CD4-positive, alpha-beta T cell treated with Interleukin-15 for 4 hours (primary cell): Measurements from ENCODE around the gene SP110.
"Not testable (repeated sequence)": the region's sequence is repeated elsewhere in the genome, so short reads cannot be mapped to it uniquely, and the experiment has no call there.

Source experiments
- DNase-seq: peaks from one replicate; pipeline ENCODE4 v3.0.0-alpha.2; 2020; ENCODE audit warnings: low spot score

The SP110 gene

GRCh38 chr2:230124757-230125431 lies 94.9 kb downstream of the SP110 start:
- DNase-seq: no peak

GRCh38 chr2:230124235-230124634 lies 95.5 kb downstream of the SP110 start:
- DNase-seq: no peak

- DNase-seq: not testable (repeated sequence)
Measured at GRCh38 chr2:230120376-230120775, 99.4 kb downstream of the SP110 start.

GRCh38 chr2:230119827-230120226 lies 100.0 kb downstream of the SP110 start:
- DNase-seq: not testable (repeated sequence)
